ENCODE results near the gene WNT3A.
"Not testable (repeated sequence)": the region's sequence is repeated elsewhere in the genome, so short reads cannot be mapped to it uniquely, and the experiment has no call there.

Gene WNT3A

GRCh38 chr1:228011721-228012311 lies 5.0 kb downstream of the WNT3A start:
- no peak for DNase-seq (ENCODE audit: low read depth, low spot score)

GRCh38 chr1:228012555-228012954 lies 5.8 kb downstream of the WNT3A start:
- DNase-seq (ENCODE audit: low read depth, low spot score): no peak

GRCh38 chr1:228013131-228013934 lies 6.5 kb downstream of the WNT3A start:
- DNase-seq (ENCODE audit: low read depth, low spot score): no peak

GRCh38 chr1:228013935-228014930 lies 7.4 kb downstream of the WNT3A start:
- peak; percentile 87 for DNase-seq (ENCODE audit: low read depth, low spot score)

GRCh38 chr1:228015276-228016180 lies 8.7 kb downstream of the WNT3A start:
- DNase-seq (ENCODE audit: low read depth, low spot score): peak; percentile 58

GRCh38 chr1:228016181-228016510 lies 9.3 kb downstream of the WNT3A start:
- DNase-seq (ENCODE audit: low read depth, low spot score): no peak

- DNase-seq (ENCODE audit: low read depth, low spot score): no peak
These were observed 10.0 kb downstream of the WNT3A start for GRCh38 chr1:228016653-228017355.

GRCh38 chr1:228017356-228018124 lies 10.7 kb downstream of the WNT3A start:
- DNase-seq (ENCODE audit: low read depth, low spot score): no peak

- no peak for DNase-seq (ENCODE audit: low read depth, low spot score)
These were observed 11.3 kb downstream of the WNT3A start for GRCh38 chr1:228018125-228018398.

GRCh38 chr1:228018961-228019721 lies 12.3 kb downstream of the WNT3A start:
- no peak for DNase-seq (ENCODE audit: low read depth, low spot score)

- DNase-seq (ENCODE audit: low read depth, low spot score): not testable (repeated sequence)
These were observed 12.9 kb downstream of the WNT3A start for GRCh38 chr1:228019722-228020083.

- no peak for DNase-seq (ENCODE audit: low read depth, low spot score)
These were observed 14.0 kb downstream of the WNT3A start for GRCh38 chr1:228020686-228021354.

- peak; percentile 52 for DNase-seq (ENCODE audit: low read depth, low spot score)
These were observed 14.7 kb downstream of the WNT3A start for GRCh38 chr1:228021355-228022030.

GRCh38 chr1:228022571-228023293 lies 15.9 kb downstream of the WNT3A start:
- no peak for DNase-seq (ENCODE audit: low read depth, low spot score)

- no peak for DNase-seq (ENCODE audit: low read depth, low spot score)
These were observed 16.5 kb downstream of the WNT3A start for GRCh38 chr1:228023294-228023639.

- no peak for DNase-seq (ENCODE audit: low read depth, low spot score)
These were observed 22.5 kb downstream of the WNT3A start for GRCh38 chr1:228029281-228029680.

- DNase-seq (ENCODE audit: low read depth, low spot score): no peak
These were observed 23.8 kb downstream of the WNT3A start for GRCh38 chr1:228030451-228031201.
